NCI-H748 (cell line): ENCODE measurements around the gene C5orf34.
A peak's percentile ranks its signal among the peaks of the same experiment; 100 is the strongest.
"Not testable (repeated sequence)": the region's sequence is repeated elsewhere in the genome, so short reads cannot be mapped to it uniquely, and the experiment has no call there.

ENCODE experiments used
- DNase-seq: peaks from one replicate; lab custom pipeline; 2025; ENCODE audit not compliant: unreplicated experiment; lab: John Stamatoyannopoulos, UW

C5orf34 gene

GRCh38 chr5:43520615-43521014 is 5.7 kb upstream of the C5orf34 start:
- no peak for DNase-seq

- DNase-seq, result no peak
Observed at GRCh38 chr5:43515678-43516048, 715 bp upstream of the C5orf34 start.

- DNase-seq, result peak; percentile 80
Observed at GRCh38 chr5:43514471-43514815, 505 bp downstream of the C5orf34 start.

- no peak for DNase-seq
Observed at GRCh38 chr5:43514025-43514424, 923 bp downstream of the C5orf34 start.

- DNase-seq, result not testable (repeated sequence)
Observed at GRCh38 chr5:43511062-43511461, 3.9 kb downstream of the C5orf34 start.

- no peak for DNase-seq
Observed at GRCh38 chr5:43498581-43498980, 16.4 kb downstream of the C5orf34 start.

GRCh38 chr5:43497311-43498104 is 17.4 kb downstream of the C5orf34 start:
- DNase-seq, result no peak

- no peak for DNase-seq
Observed at GRCh38 chr5:43491326-43491725, 23.6 kb downstream of the C5orf34 start.

GRCh38 chr5:43486353-43486752 is 28.6 kb downstream of the C5orf34 start:
- DNase-seq, result no peak

- DNase-seq, result no peak
Observed at GRCh38 chr5:43485406-43485805, 29.5 kb downstream of the C5orf34 start.

- peak; percentile 95 for DNase-seq
Observed at GRCh38 chr5:43484106-43484849, 30.7 kb downstream of the C5orf34 start.

GRCh38 chr5:43483298-43484105 is 31.4 kb downstream of the C5orf34 start, which contains the start of gene TMEM267:
TMEM267 (minus strand) TSS chr5:43483865; CDS start chr5:43453969, 29,896 bp downstream.
- DNase-seq, result peak; percentile 99

- peak; percentile 40 for DNase-seq
Observed at GRCh38 chr5:43482490-43483297, 32.3 kb downstream of the C5orf34 start.

GRCh38 chr5:43469671-43470391 is 45.1 kb downstream of the C5orf34 start:
- peak; percentile 22 for DNase-seq

GRCh38 chr5:43467100-43467499 is 47.8 kb downstream of the C5orf34 start:
- no peak for DNase-seq

- DNase-seq, result not testable (repeated sequence)
Observed at GRCh38 chr5:43465455-43465854, 49.5 kb downstream of the C5orf34 start.

- no peak for DNase-seq
Observed at GRCh38 chr5:43461066-43461465, 53.9 kb downstream of the C5orf34 start.

GRCh38 chr5:43456556-43456955 is 58.4 kb downstream of the C5orf34 start:
- no peak for DNase-seq

- DNase-seq, result not testable (repeated sequence)
Observed at GRCh38 chr5:43441575-43441974, 73.4 kb downstream of the C5orf34 start.

GRCh38 chr5:43437062-43437660 is 77.8 kb downstream of the C5orf34 start:
- DNase-seq, result no peak
